ENCODE data around the gene PROX1.

DNA sequence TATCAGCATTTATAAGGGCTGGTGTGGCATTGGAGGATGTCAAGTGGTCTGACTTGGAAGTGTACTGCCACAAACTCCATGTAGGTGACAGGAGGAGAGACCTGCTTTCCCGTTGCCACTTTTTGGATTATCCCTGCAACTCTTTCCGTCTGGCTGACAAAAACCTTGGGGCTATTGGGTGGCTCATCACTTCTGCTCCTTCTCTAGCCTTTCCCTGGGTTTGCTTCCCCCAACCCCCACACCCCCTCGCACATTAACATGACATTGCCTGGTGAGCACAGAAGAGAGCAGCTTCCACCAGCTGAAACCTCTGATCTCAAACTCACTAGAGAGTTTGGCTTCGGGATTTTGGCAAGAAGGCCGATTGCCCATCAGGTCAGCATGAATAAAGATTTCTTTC lies 39.2 kb downstream of the PROX1 start:
- TF ChIP-seq EZH2phosphoT487 (IDR thresholded peaks at IDR 0.05; ENCODE audit: insufficient read depth, low read depth) (no peak), EZH2 (IDR thresholded peaks at IDR 0.05; ENCODE audit: insufficient read depth, poor library complexity, severe bottlenecking) (no peak)
